Measurements from ENCODE around the gene GNAI3.

GNAI3 gene

GRCh38 chr1:109582021-109582420 lies 33.6 kb downstream of the GNAI3 start (continued):
- TF ChIP-seq ZNF16 (tag by site-specific recombination; IDR thresholded peaks at IDR 0.05; ENCODE audit: low read depth): no peak
- no peak for TF ChIP-seq ZBTB8A (tag by site-specific recombination; IDR thresholded peaks at IDR 0.05)
- no peak for TF ChIP-seq ZFP3 (tag by site-specific recombination; IDR thresholded peaks at IDR 0.05; ENCODE audit: low read depth)

- peaks cover 28 to 91% of the 10 kb centered on the region in 2 experiments for H3K36me3 ChIP-seq (ENCODE audit: control insufficient read depth in 2 of 2, insufficient read depth in 1 of 2, low read length in 2 of 2)
- no peaks in the 10 kb centered on the region for H3K9me3 ChIP-seq (ENCODE audit: control insufficient read depth, insufficient read depth, low read depth, low read length)
- no peaks in the 10 kb centered on the region for H3K4me1 ChIP-seq (ENCODE audit: control insufficient read depth, insufficient read depth, low read length)
- no peak overlapping the region for H3K4me3 ChIP-seq (ENCODE audit: low read depth, low read length)
- no peak for TF ChIP-seq ZNF768 (tag by site-specific recombination; IDR thresholded peaks at IDR 0.05)
- TF ChIP-seq FEZF1 (tag by site-specific recombination; IDR thresholded peaks at IDR 0.05): no peak
- TF ChIP-seq GLI2 (tag by site-specific recombination; IDR thresholded peaks at IDR 0.05; ENCODE audit: borderline replicate concordance, low read depth): no peak
- no peak for TF ChIP-seq ZNF530 (tag by site-specific recombination; IDR thresholded peaks at IDR 0.05; ENCODE audit: low read depth)
- ChIA-PET CTCF (interaction anchor here (1.3 kb wide), 1 partner anchor 39 kb away, joined by 3 read pairs; no protein-coding TSS in a partner anchor), POLR2A (no interaction called here)
- H3K27ac ChIP-seq (ENCODE audit: extremely low read depth, low read depth, low read length): no peak overlapping the region
Measured at GRCh38 chr1:109584766-109585165, 36.4 kb downstream of the GNAI3 start.

GRCh38 chr1:109586055-109586454 lies 37.6 kb downstream of the GNAI3 start:
- Histone ChIP-seq H3K27ac (ENCODE audit: extremely low read depth, low read depth, low read length) (no peak overlapping the region), H3K4me3 (ENCODE audit: low read depth, low read length) (no peak overlapping the region), H3K36me3 (ENCODE audit: control insufficient read depth in 2 of 2, insufficient read depth in 1 of 2, low read length in 2 of 2) (peaks cover 28 to 89% of the 10 kb centered on the region in 2 experiments), H3K4me1 (ENCODE audit: control insufficient read depth, insufficient read depth, low read length) (no peaks in the 10 kb centered on the region), H3K9me3 (ENCODE audit: control insufficient read depth, insufficient read depth, low read depth, low read length) (no peaks in the 10 kb centered on the region)
- TF ChIP-seq GLI2 (tag by site-specific recombination; IDR thresholded peaks at IDR 0.05; ENCODE audit: borderline replicate concordance, low read depth): no peak
- TF ChIP-seq ZBTB44 (tag by site-specific recombination; IDR thresholded peaks at IDR 0.05): no peak
- no peak for TF ChIP-seq ZNF335 (tag by site-specific recombination; conservative IDR thresholded peaks at IDR 0.05)
- no peak for TF ChIP-seq ZNF266 (tag by site-specific recombination; IDR thresholded peaks at IDR 0.05; ENCODE audit: low read depth)
- no peak for TF ChIP-seq ZNF223 (tag by site-specific recombination; IDR thresholded peaks at IDR 0.05)
- TF ChIP-seq ZNF645 (tag by site-specific recombination; IDR thresholded peaks at IDR 0.05): no peak
- no peak for TF ChIP-seq ZNF24 (tag by site-specific recombination; IDR thresholded peaks at IDR 0.05)
- POLR2A ChIA-PET: no interaction called here
- CTCF ChIA-PET: interaction anchor here (0.6 to 1.3 kb wide), 3 partner anchors 11 to 399 kb away, joined by 3 to 5 read pairs (median 3); partner anchors contain the start of gene AHCYL1

GRCh38 chr1:109589177-109589576 lies 40.8 kb downstream of the GNAI3 start:
- POLR2A ChIA-PET: no interaction called here
- Histone ChIP-seq H3K4me1 (ENCODE audit: control insufficient read depth, insufficient read depth, low read length) (no peaks in the 10 kb centered on the region), H3K4me3 (ENCODE audit: low read depth, low read length) (no peak overlapping the region), H3K27ac (ENCODE audit: extremely low read depth, low read depth, low read length) (no peak overlapping the region), H3K36me3 (ENCODE audit: control insufficient read depth in 2 of 2, insufficient read depth in 1 of 2, low read length in 2 of 2) (peaks cover 23 to 96% of the 10 kb centered on the region in 2 experiments), H3K9me3 (ENCODE audit: control insufficient read depth, insufficient read depth, low read depth, low read length) (no peaks in the 10 kb centered on the region)
- CTCF ChIA-PET: no interaction called here
- TF ChIP-seq PRDM1 (tag by site-specific recombination; IDR thresholded peaks at IDR 0.05) (peak; percentile 23; the same call in 1 of the 2 replicates), IKZF3 (tag by site-specific recombination; IDR thresholded peaks at IDR 0.05) (no peak)
